ENCODE results near the gene UBE3C. TPM values are rescaled to one million over a fixed set of nuclear protein-coding genes. Genes with fewer than 3 reads are reported as not detected.

UBE3C gene
- total and polyA plus RNA-seq, 10 donors = 9.7 to 81.6 (median 59.1) TPM

- H3K27me3 ChIP-seq (replicated peaks in 1 of 7) = peaks cover 0 to 57% (median 17%) of the 10 kb centered on the region in 7 donors
- peak overlapping the region; percentile 8 to 66 (median 38) for H3K4me3 ChIP-seq
- peak overlapping the region in 3 of 8 donors; percentile 21 to 71 (median 46) for H3K27ac ChIP-seq
- intact Hi-C loops (cut with DNase I; ENCODE audit: low total_unique reads) = loop anchor here (10.0 kb wide), 1 partner anchor 304 kb away; no protein-coding TSS in a partner anchor
- TF ChIP-seq POLR2AphosphoS5 (IDR thresholded peaks at IDR 0.05) (peak in 2 of 3 donors; percentile 52 to 67), CTCF (IDR thresholded peaks at IDR 0.05 in 8 of 11, conservative IDR thresholded peaks at IDR 0.05 in 3 of 11) (no peak), POLR2A (IDR thresholded peaks at IDR 0.05) (no peak)
- H3K36me3 ChIP-seq = no peaks in the 10 kb centered on the region
- peaks cover 0 to 62% (median 29%) of the 10 kb centered on the region in 6 donors for H3K4me1 ChIP-seq
- peak; percentile 90 for DNase-seq
- H3K9me3 ChIP-seq = peaks cover 0 to 6% (median 2%) of the 10 kb centered on the region in 8 donors
- 20 to 42% (median 29%) methylated on average over 53 to 77 of the region's 77 CpGs for WGBS, 5 donors
These were observed 140.3 kb downstream of the UBE3C start for GRCh38 chr7:157278791-157279724.

- Histone ChIP-seq H3K9me3 (peaks cover 0 to 13% (median 10%) of the 10 kb centered on the region in 8 donors), H3K27ac (peak overlapping the region in 2 of 8 donors; percentile 46 to 71), H3K4me3 (peak overlapping the region; percentile 8 to 66 (median 38)), H3K27me3 (replicated peaks in 1 of 7) (peaks cover 0 to 57% (median 17%) of the 10 kb centered on the region in 7 donors), H3K36me3 (no peaks in the 10 kb centered on the region), H3K4me1 (peaks cover 0 to 56% (median 29%) of the 10 kb centered on the region in 6 donors)
- TF ChIP-seq CTCF (IDR thresholded peaks at IDR 0.05 in 8 of 11, conservative IDR thresholded peaks at IDR 0.05 in 3 of 11) = no peak
- no peak for TF ChIP-seq POLR2AphosphoS5 (IDR thresholded peaks at IDR 0.05)
- TF ChIP-seq POLR2A (IDR thresholded peaks at IDR 0.05) = no peak
- intact Hi-C loops (cut with DNase I; ENCODE audit: low total_unique reads) = loop anchor here (10.0 kb wide), 1 partner anchor 305 kb away; no protein-coding TSS in a partner anchor
- WGBS, 5 donors = 0 to 51% (median 30%) methylated on average over 4 to 39 of the region's 39 CpGs
- DNase-seq = no peak
These were observed 141.1 kb downstream of the UBE3C start for GRCh38 chr7:157279741-157280215.

GRCh38 chr7:157280216-157280841 lies 141.6 kb downstream of the UBE3C start:
- no peak for TF ChIP-seq CTCF (IDR thresholded peaks at IDR 0.05 in 8 of 11, conservative IDR thresholded peaks at IDR 0.05 in 3 of 11)
- TF ChIP-seq POLR2AphosphoS5 (IDR thresholded peaks at IDR 0.05) = no peak
- TF ChIP-seq POLR2A (IDR thresholded peaks at IDR 0.05) = no peak
- peak; percentile 78 for DNase-seq
- Histone ChIP-seq H3K9me3 (peaks cover 0 to 18% (median 13%) of the 10 kb centered on the region in 8 donors), H3K27me3 (replicated peaks in 1 of 7) (peaks cover 0 to 57% (median 17%) of the 10 kb centered on the region in 7 donors), H3K4me1 (peaks cover 0 to 51% (median 26%) of the 10 kb centered on the region in 6 donors), H3K4me3 (peak overlapping the region in 4 of 8 donors; percentile 30 to 66 (median 48)), H3K27ac (no peak overlapping the region), H3K36me3 (no peaks in the 10 kb centered on the region)
- WGBS, 5 donors = 85 to 96% (median 92%) methylated on average over 4 to 24 of the region's 24 CpGs
- intact Hi-C loops (cut with DNase I; ENCODE audit: low total_unique reads) = no loop called here

Measured in spleen (tissue), 11 donors.